Body of pancreas (tissue), 4 donors: ENCODE results near the gene THOC2.

Experiments used
- CTCF ChIP-seq, 7 experiments: fragments of 450-650 bp in 4 of 7; fragments of 200-600 bp in 3 of 7; sonication (generic) in 3 of 7; IDR thresholded peaks; one replicate each; pipeline ENCODE4 v1.5.1; 2016 to 2019; ENCODE audit warnings: antibody characterized with exemption in 7 of 7
- POLR2A ChIP-seq, 3 donors: fragments of 450-650 bp; IDR thresholded peaks; one replicate each; pipeline ENCODE4 v1.6.1; 2016; ENCODE audit warnings: antibody characterized with exemption in 3 of 3, mild to moderate bottlenecking in 2 of 3

DNA sequence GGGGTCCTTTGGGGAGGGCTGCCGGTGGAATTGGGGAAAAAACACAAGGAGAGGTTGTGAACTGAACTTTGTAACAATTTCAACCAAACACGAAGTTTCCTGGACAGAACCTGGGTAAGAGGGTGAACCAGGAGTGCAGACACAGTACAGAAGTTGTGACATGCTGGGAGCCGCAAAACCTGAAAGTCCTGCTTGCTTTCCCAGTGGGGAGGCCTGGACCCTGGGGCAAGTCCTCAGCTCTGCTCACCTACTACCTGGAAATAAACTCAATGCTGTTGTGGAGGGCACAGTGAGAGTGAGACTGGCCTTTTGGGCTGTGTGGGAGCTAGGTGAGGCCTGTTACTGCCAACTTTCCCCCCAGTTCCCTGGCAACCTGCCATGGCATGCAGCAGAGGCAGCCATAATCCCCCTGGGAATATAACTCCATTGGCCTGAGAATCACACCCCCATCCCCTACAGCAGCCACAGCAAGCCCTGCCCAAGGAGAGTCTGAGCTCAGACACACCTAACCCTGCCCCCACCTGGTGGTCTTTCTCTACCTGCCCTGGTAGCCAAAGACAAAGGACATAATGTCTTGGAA, 162.8 kb downstream of the THOC2 start:
- TF ChIP-seq CTCF (IDR thresholded peaks at IDR 0.05) (no peak), POLR2A (IDR thresholded peaks at IDR 0.05) (no peak)
